Left lobe of liver (tissue), 2 donors: Measurements from ENCODE around the gene KIF26B. TPM values are rescaled to one million over a fixed set of nuclear protein-coding genes. Genes with fewer than 3 reads are reported as not detected.
"Not testable (repeated sequence)": the region's sequence is repeated elsewhere in the genome, so short reads cannot be mapped to it uniquely, and the experiment has no call there.

Experiments used
- ATAC-seq: fragments of 200-7000 bp; cut with Tn5 transposase; one replicate; pipeline ENCODE4 v1.9.1; 2020; ENCODE audit warnings: mild to moderate bottlenecking, moderate library complexity
- DNase-seq: peaks from one replicate; pipeline ENCODE4 v3.0.0-alpha.2; 2020; ENCODE audit warnings: low spot score
- total RNA-seq: library from RNA; stranded (reverse); gene quantifications from one replicate; pipeline ENCODE4 v1.2.1, GENCODE V29; 2021
- donor health status: DM: no; HTN: no; CAD: no; lungs with moderate emphysema.
- donor health status: DM: no; HTN: yes; CAD: no.

KIF26B gene
- total RNA-seq, 1 donor from 2014 or later = 0.35 TPM

DNA sequence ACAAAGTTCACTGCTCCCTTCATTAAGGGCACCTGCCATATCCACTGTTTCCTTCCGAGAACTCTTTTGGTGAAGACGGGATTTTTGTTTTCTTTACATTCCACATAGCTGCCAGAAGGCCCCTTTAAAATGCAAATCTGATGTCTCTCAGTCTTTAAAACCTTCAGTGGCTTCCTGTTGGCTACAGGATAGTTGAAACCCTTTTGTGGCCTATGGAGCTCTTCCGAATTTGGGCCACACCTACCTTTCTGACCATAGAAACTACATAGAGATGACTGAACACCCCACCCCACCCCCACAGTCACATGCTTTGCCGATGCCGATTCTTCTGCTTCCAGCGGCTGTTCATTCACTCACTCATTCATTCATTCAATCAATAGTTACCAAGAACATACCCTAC, 502.6 kb downstream of the KIF26B start:
- ATAC-seq (no peak), DNase-seq (no peak)

DNA sequence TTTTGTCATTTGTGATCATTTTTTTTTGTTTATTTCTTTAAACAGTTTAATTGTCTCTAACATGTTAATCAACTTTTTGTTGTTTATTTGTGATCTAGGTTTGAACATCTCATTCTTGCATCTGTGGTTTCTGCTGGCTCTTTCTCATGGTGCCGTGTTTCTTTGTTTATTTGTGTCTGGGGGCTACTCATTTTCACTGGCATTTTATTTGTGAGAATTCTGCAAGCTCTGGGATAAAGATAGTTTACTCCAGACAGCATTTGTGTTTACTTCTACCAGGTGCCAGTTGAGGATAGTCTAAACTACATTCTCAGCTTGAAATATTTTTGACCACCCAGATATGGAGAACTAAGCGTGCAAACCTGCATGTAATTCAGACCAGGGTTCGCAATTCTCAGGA, 508.6 kb downstream of the KIF26B start:
- ATAC-seq (no peak), DNase-seq (no peak)

DNA sequence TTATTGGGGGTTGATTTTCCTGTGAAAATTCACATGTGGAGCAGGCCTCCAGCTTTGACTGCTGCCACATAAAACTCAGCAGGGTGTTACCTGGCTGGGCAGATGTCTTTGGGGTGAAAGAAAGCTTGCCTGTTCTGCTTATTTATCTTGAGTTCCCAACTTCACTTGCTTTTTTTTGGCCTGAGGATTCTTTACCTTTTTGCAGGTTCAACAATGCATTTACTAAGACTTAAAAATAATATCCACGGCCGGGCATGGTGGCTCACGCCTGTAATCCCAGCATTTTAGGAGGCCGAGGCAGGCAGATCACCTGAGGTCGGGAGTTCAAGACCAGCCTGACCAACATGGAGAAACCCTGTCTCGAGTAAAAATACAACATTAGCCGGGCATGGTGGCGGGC, 509.1 kb downstream of the KIF26B start:
- no peak for ATAC-seq
- DNase-seq = no peak

DNA sequence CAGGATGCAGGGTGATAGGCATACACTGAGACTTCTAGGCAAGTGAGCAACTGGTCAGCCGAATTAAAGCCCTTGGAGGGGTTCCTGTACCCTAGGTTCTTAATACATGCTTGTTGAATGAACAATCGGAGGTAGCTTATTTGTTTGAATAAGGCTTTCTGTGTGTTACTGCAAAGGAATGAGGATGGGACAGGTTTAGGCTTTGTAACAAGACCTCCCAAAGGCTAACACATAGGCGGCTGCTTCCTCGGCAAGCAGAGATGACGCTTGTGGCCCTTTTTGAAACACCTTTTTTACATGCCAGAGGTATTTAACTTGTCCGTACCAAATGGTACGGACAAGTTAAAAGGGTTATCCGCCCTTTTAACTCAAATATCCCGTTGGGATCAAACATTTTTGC, 511.6 kb downstream of the KIF26B start:
- ATAC-seq (no peak), DNase-seq (no peak)

DNA sequence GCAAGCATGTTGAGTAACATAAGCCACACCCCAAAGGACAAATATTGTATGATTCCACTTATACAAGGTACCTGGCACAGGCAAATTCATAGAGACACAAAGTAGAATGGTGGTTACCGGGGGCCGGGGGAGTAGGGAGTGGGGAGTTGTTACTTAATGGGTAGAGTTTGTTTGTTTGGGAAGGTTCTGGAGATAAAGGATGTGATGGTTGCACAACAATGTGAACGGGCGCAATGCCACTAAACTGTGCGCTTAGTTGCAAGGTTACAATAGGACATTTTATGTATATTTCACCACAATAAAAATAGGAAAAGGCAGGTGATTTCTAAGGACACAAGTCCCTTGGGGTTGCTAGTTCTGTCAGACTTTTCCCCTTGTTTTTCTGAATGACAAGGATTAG, 516.6 kb downstream of the KIF26B start:
- ATAC-seq = peak; percentile 62
- no peak for DNase-seq

DNA sequence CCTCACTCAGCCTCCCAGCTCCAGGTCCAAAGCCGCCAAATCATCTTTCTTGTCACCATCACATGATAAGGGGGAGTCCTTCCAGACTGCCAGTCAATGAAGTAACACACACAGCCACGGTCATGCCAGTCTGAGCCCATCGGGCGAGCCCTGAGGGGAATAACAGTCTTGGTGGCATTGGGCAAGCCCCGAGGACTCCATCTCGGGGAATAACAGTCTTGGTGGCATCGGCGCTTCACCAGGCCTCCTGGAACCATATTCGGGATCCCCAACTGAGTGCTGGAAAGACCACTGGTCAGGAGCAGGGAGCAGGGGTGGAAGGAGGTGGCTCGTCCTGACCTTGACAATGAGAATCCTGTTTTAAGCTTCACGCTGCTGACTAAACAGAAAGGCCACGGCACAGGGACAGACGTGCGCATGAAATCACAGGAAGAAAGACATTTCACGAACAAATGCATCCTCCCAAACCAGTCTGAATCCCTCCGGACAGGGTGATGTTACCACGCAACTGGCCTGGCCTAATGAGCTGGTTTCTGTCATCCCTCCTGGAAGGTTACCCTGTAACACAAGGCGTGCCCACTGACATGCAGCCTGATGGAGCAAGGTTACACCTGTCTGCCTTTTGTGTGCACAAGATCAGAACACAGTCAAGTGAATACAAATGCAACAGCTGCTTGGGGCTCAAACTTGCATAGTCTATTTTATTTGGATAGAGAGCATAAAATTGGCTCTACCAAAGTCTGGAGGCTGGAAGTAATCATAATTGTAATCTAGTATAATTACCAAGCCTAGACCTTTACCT, 517.4 kb downstream of the KIF26B start:
- DNase-seq = no peak
- ATAC-seq = no peak

DNA sequence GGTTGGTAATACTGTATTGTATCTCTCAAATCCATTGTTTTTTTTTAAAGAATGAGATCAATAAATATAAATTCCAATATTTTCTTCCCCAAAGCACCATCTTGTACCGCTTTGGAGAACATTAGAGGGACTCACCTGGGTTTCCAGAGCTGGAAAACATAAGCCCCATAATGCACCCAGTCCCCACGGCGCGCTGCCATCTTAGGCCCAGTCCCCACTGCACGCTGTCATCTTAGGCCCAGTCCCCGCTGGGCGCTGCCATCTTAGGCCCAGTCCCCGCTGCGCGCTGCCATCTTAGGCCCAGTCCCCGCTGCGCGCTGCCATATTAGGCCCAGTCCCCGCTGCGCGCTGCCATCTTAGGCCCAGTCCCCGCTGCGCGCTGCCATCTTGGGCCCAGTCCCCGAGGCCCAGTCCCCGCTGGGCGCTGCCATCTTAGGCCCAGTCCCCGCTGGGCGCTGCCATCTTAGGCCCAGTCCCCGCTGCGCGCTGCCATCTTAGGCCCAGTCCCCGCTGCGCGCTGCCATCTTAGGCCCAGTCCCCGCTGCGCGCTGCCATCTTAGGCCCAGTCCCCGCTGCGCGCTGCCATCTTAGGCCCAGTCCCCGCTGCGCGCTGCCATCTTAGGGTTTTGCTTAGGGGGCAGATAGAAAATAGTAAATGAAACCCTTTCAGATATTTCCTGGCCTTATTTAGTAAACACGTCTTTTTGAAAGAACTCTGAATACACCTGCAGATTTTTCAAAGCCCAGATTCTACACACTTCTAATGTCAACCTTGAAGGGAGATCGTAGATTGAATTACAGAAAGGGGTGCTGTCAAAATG, 518.3 kb downstream of the KIF26B start:
- ATAC-seq, DNase-seq: not testable (repeated sequence)

DNA sequence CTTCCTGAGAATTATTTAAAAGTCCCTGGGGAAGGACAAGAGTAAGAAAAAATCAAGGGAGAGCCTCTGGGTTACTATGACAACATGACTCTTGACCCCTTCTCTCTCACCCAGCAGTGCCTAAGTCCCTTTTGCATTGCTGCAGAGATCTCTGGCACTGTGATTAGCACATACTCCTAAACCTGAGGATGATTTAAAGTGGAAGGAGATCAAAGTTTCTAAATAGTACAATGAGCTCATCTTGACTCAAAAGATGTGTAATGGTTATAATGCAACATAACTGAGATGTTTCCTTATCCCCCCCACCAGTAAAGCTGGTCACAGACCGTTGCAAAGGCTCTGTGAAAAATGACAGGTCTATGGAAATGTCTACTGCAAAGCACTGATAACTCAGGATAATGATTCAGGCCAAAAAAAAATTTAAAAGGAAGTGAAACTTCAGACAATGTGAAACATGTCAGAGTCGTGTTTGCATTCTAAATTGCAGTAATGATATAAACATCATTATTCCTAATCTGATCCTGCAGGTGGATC, 519.2 kb downstream of the KIF26B start:
- no peak for DNase-seq
- no peak for ATAC-seq

DNA sequence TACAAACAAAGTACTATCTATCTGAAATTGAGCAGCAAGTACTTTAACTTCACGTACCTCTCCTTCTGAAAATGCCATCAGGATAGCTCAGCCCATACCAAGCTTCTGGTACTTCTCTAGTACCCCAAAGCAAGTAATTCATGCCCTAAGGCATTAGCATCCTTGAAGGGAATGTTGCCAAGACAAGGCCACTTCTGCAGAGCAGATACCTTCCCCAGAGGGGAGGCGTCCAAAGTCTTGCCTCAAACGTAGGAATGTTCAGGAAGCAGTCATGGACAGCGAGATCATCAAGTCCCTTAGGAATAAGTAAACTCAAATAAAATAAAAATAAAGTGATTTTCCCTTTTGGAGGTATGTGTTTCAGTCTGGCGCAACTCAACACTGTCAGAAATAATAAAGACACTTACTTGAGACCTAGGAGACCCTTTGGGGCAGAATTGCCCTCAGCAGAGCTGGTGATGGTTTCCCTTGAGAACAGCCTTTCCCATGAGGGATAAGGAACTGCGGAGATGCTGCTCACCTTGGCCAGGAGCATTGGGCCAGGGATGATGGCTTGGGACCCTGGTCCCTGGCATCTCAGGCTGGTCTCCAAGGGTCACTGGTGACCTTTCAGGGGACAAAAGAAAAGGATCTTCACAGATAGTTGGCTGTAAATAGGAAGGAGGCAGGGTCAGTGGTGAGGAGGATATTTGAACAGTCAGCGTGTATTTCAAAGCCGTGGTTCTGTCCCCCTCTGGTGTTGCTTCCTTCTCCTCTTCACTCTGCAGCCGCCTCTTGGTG, 522.9 kb downstream of the KIF26B start:
- ATAC-seq (no peak), DNase-seq (no peak)

DNA sequence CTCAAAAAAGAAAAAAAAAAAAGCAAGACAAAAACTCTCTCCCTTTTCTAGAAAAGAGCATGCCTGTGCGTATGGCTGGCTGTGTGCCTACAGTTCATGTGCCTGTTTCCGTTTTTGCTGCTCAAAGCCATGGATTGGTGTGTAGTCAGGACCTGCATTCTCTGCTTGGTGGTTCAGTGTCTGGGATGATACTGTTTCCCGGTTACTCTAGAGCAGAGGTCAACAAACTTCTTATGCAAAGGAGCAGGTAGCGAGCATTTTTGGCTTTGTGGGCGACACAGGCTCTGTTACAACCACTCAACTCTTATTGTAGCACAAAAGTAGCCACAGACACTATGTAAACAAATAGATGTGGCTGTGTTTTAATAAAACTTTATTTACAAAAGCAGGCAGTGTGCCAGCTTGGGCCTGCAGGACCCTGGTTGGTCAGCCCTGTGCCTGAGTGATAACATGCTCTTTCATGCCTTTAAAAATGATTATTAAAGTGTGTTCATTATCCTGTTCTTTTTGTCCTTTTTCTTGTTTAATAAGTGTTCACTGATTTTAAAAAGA, 524.2 kb downstream of the KIF26B start:
- no peak for ATAC-seq
- DNase-seq = no peak

DNA sequence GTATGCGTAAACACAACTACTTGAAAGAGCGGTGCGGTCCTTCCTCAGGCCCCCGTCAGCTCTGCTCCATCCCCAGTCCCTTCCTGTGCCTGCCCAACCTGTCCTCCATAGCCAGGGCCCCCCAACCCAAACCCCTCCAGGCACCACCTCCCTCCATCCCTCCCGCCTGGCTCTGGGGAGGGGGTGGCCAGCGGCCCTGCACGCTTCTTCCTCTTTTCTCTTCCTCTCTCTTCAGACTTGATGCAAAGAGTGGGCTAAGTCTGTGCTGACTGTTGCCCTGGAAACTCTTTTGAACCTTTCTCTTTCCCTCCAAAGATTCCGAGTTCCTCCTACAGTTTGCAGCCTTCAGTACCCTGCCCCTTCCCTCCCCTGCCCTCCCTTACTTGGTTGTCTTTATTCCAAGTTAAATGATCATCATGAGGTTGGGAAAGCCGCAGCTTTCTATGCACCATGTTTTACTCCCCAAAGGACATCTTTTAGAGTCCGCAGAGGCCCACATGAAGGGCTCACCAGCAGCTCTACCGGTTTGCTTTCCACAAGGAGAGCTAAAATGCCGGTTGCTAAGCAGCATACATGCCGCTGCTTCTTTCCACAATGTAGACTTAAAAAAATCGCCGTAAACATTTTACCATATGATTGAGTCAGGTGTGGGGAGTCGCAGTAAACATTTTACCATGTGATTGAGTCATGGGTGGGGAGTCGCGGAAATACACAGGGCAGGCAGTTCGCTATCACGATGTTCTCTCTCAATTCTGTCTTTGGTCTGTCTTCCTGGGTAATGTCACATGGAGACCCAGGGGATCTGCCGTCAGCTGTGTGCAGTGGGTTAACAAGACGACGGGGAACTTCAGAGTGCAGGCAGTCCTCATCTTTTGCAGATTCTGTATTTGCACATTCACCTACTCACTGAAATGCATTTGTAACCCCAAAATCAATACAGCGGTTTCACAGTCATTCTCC, 525.3 kb downstream of the KIF26B start:
- DNase-seq (no peak), ATAC-seq (no peak)

DNA sequence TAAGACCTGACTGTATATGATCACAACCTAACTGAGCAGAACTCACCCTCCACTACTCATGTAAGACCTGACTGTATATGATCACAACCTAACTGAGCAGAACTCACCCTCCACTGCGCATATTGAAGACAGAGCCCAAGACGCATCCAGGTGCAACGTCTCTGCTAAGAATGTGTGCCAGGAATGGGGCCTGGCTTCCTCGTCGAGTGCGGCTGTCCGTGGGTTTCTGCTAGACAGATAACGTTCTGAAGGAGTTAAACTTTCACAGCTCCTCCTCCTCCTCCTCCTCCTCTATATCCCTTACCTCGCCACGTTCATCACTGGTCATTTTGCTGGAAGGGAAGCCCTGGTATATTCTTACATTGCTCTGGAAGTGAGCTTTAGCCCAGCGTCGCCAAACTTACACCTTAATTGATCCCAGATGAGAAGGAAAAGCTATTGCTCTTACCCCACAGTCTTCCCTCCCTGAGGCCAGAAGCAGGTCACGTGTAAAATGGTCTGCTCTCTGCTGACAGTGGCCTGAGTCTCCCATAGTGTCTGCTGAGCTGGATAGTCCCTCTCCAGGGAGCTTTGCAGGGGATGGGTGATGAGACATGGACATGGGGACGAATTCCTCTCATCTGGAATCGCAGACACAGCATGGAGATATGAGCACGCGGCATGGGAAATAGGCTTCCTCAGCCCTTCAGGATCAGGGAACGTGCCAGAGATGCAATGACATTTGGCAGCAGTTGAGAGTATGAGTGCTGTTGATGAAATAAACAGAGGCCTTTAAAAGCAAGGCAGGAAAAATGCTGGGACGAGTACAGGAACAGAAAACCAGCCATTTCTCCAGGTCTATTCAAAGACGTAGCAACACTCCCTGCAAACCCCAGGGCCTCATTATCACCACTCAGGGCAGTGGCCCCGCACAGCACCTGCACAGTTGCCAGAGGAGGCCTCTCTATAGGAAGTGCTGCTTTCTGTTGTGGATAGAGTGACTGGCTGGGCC, 528.1 kb downstream of the KIF26B start:
- DNase-seq = no peak
- peak; percentile 23 for ATAC-seq

DNA sequence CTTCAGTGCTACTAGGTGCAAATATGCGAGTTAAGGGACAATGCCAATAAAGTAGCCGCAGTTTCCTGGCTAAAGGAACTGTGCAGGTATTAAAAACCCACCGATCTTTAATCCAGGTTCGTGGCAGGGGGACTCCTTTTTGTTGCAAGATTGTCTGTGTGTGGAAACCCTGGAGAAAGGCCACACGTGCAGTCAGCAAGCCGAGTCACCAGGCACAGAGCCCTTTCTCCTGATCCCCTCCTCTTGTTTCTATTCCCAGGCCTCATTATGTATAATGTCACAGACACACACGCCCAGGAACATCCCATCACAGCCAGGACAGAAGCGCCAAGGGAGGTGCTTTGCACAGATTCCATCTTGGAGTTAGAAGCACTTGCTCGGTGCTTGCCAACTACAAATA, 528.9 kb downstream of the KIF26B start:
- no peak for DNase-seq
- no peak for ATAC-seq

DNA sequence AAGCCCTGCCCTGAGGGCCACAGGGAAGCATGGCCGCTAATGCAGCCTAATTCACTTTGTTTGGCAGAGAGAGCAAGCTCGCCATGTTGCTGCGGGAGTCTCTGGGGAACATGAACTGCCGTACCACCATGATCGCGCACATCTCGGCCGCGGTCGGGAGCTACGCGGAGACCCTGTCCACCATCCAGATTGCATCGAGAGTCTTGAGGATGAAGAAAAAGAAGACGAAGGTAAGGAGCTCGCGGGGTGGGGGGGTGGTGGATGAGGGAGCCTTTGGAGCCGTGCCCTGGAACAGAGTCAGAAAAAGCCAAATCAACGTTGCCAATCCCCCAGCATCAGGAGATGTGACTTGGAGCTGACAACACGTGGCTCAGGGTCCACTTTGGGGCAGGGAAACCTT, 529.4 kb downstream of the KIF26B start:
- ATAC-seq = no peak
- no peak for DNase-seq

DNA sequence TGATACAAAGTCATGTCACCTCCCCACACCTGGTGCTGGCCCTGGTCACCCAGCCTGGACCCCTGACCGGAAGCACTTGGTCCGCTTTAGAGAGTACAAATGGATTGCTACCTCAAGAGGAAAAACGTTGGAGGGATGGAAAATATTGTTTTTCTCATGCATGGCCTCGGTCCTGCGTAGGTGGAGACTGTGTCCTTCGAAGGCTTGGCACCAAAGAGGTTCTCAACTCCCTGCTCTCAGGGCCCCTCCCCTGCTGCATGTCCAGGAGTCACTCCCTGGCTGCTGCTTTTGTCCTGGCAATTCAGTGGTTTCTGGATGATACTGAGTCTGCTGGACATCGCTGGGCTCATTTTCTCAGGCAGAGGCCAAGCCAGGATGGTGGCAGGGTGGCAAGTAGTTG, 529.8 kb downstream of the KIF26B start:
- DNase-seq (no peak), ATAC-seq (no peak)

DNA sequence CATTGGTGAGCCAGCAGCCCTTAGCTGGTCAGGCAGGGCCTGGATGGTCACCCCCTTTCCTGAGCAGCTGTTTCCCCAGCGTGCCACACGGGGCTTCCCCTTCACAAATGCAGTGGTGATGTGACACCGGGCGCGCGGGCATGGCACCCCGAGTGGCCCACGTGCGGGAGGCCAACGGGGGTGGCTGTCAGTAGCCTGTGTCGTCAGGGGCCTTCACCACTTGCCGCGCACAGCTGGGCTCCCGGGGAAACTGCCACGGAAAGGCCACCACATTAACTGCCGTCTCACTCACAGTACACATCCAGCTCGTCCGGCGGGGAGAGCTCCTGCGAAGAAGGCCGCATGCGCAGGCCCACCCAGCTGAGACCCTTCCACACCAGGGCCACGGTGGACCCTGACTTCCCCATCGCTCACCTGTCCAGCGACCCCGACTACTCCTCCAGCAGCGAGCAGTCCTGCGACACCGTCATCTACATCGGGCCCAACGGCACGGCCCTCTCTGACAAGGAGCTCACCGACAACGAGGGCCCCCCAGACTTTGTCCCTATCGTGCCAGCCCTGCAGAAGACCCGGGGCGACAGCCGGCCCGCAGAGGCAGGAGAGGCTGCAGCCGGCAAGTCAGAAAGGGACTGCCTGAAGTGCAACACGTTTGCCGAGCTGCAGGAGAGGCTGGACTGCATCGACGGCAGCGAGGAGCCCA, 530.5 kb downstream of the KIF26B start:
- ATAC-seq (no peak), DNase-seq (no peak)

DNA sequence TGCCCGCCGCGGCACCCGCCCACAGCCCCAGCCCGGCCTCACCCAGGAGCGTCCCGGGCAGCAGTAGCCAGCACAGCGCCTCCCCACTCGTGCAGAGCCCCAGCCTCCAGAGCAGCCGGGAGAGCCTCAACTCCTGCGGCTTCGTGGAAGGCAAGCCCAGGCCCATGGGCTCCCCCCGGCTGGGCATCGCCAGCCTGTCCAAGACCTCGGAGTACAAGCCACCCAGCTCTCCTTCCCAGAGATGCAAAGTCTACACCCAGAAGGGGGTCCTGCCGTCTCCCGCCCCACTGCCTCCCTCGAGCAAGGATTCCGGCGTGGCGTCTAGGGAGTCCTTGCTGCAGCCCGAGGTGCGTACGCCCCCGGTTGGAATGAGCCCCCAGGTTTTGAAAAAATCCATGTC, 531.2 kb downstream of the KIF26B start:
- DNase-seq (no peak), ATAC-seq (no peak)

DNA sequence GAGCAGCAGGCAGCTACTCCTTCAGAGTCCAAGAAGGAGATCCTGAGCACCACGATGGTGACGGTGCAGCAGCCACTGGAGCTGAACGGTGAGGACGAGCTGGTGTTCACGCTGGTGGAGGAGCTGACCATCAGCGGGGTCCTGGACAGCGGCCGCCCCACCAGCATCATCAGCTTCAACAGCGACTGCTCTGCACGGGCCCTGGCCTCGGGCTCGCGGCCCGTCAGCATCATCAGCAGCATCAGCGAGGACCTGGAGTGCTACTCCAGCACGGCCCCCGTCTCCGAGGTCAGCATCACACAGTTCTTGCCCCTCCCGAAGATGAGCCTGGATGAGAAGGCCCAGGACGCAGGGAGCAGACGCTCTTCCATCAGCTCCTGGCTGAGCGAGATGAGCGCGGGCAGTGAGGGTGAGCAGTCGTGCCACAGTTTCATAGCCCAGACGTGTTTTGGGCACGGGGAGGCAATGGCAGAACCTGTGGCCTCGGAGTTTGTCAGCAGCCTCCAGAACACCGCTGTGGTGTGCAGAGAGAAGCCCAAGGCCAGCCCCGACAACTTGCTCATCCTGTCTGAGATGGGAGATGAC, 531.8 kb downstream of the KIF26B start:
- DNase-seq (no peak), ATAC-seq (no peak)
